CD4-positive, CD25-positive, alpha-beta regulatory T cell (primary cell): ENCODE results near the gene LBX2. TPM values are rescaled to one million over a fixed set of nuclear protein-coding genes. Genes with fewer than 3 reads are reported as not detected.
"Not testable (repeated sequence)": the region's sequence is repeated elsewhere in the genome, so short reads cannot be mapped to it uniquely, and the experiment has no call there.

Source experiments
- ATAC-seq, 2 donors: fragments of 150-1000 bp; cut with Tn5 transposase; one replicate each; pipeline ENCODE4 v1.10.0; 2021; ENCODE audit warnings: low read depth in 2 of 2, moderate number of reproducible peaks in 2 of 2, moderate library complexity in 1 of 2
- DNase-seq, 3 donors: peaks; one replicate each; pipeline versions ENCODE4 v3.0.0 to v3.0.0-alpha.2; 2012 to 2022; ENCODE audit warnings: mixed read lengths in 1 of 3
- H3K27ac ChIP-seq: one replicate; pipeline ENCODE4 v1.7.0; 2013; ENCODE audit warnings: mild to moderate bottlenecking, low read length; ENCODE audit not compliant: insufficient read depth, poor library complexity, severe bottlenecking
- H3K27me3 ChIP-seq: one replicate; pipeline ENCODE4 v1.7.0; 2013; ENCODE audit warnings: low read length; ENCODE audit not compliant: control insufficient read depth, insufficient read depth
- H3K36me3 ChIP-seq: one replicate; pipeline ENCODE4 v1.7.0; 2013; ENCODE audit warnings: mild to moderate bottlenecking, low read length, moderate library complexity; ENCODE audit not compliant: control insufficient read depth, insufficient read depth
- H3K4me1 ChIP-seq: 2 replicates; pipeline ENCODE4 v1.7.0; 2013; ENCODE audit warnings: mild to moderate bottlenecking, low read length; ENCODE audit not compliant: insufficient read depth, control insufficient read depth, poor library complexity, severe bottlenecking
- H3K4me3 ChIP-seq: one replicate; pipeline ENCODE4 v1.7.0; 2013; ENCODE audit warnings: low read depth, mild to moderate bottlenecking, low read length, moderate library complexity
- H3K9me3 ChIP-seq, 2 experiments: 1 replicate in 1 of 2; 2 replicates in 1 of 2; pipeline ENCODE4 v1.7.0; 2013; ENCODE audit warnings: low read length in 2 of 2, mild to moderate bottlenecking in 1 of 2, moderate library complexity in 1 of 2; ENCODE audit not compliant: control insufficient read depth in 2 of 2
- H3K27ac Mint-ChIP-seq, 3 donors: one replicate each; pipeline ENCODE4 v1.8.0; 2020 to 2022; ENCODE audit warnings: mild to moderate bottlenecking in 3 of 3, mixed read lengths in 3 of 3, moderate library complexity in 2 of 3
- H3K27me3 Mint-ChIP-seq: one replicate; pipeline ENCODE4 v1.8.0; 2022; ENCODE audit warnings: mild to moderate bottlenecking, mixed read lengths
- H3K36me3 Mint-ChIP-seq: one replicate; pipeline ENCODE4 v1.8.0; 2020; ENCODE audit warnings: mixed read lengths
- H3K4me1 Mint-ChIP-seq, 4 donors: one replicate each; pipeline ENCODE4 v1.8.0; 2020 to 2022; ENCODE audit warnings: mixed read lengths in 4 of 4, mild to moderate bottlenecking in 1 of 4
- H3K4me3 Mint-ChIP-seq, 4 donors: one replicate each; pipeline ENCODE4 v1.8.0; 2020 to 2022; ENCODE audit warnings: mild to moderate bottlenecking in 4 of 4, mixed read lengths in 4 of 4, moderate library complexity in 3 of 4
- H3K9me3 Mint-ChIP-seq, 7 donors: one replicate each; pipeline ENCODE4 v1.8.0; 2020 to 2022; ENCODE audit warnings: mixed read lengths in 7 of 7, mild to moderate bottlenecking in 3 of 7, moderate library complexity in 2 of 7
- polyA plus RNA-seq, 4 donors: library from polyadenylated mRNA; unstranded; fragments of 300-500 nt; fragmentation: Illumina TruSeq; gene quantifications; one replicate each; pipeline ENCODE4 v1.2.3, GENCODE V29; 2021
- total RNA-seq: library from RNA; stranded (reverse); gene quantifications from one replicate; pipeline ENCODE4 v1.2.3, GENCODE V29; 2022

Gene LBX2
- total and polyA plus RNA-seq, 5 donors from 2014 or later = 0.16 to 0.40 TPM; not detected in 3

GRCh38 chr2:74491648-74492544 lies 7.5 kb downstream of the LBX2 start:
- Mint-ChIP-seq H3K27ac (no peak overlapping the region), H3K4me3 (no peak overlapping the region), H3K4me1 (peaks cover 0 to 7% (median 3%) of the 10 kb centered on the region in 4 donors), H3K9me3 (peaks cover 0 to 2% (median 0%) of the 10 kb centered on the region in 7 donors), H3K36me3 (peaks cover 43% of the 10 kb centered on the region), H3K27me3 (no peaks in the 10 kb centered on the region)
- Histone ChIP-seq H3K27me3 (no peaks in the 10 kb centered on the region), H3K4me1 (no peaks in the 10 kb centered on the region), H3K36me3 (peaks cover 47% of the 10 kb centered on the region), H3K27ac (no peak overlapping the region), H3K4me3 (no peak overlapping the region), H3K9me3 (no peaks in the 10 kb centered on the region)
- ATAC-seq (no peak), DNase-seq (no peak)

GRCh38 chr2:74489906-74490305 lies 9.5 kb downstream of the LBX2 start:
- H3K4me1 ChIP-seq = no peaks in the 10 kb centered on the region
- H3K4me3 Mint-ChIP-seq = no peak overlapping the region
- DNase-seq (no peak), ATAC-seq (no peak)
- H3K4me1 Mint-ChIP-seq = peaks cover 0 to 13% (median 7%) of the 10 kb centered on the region in 4 donors
- H3K27ac Mint-ChIP-seq = no peak overlapping the region
- peaks cover 0 to 2% (median 0%) of the 10 kb centered on the region in 7 donors for H3K9me3 Mint-ChIP-seq
- H3K36me3 Mint-ChIP-seq = peaks cover 42% of the 10 kb centered on the region
- no peaks in the 10 kb centered on the region for H3K27me3 ChIP-seq
- H3K27ac ChIP-seq = no peak overlapping the region
- no peaks in the 10 kb centered on the region for H3K9me3 ChIP-seq
- H3K36me3 ChIP-seq = peaks cover 59% of the 10 kb centered on the region
- H3K27me3 Mint-ChIP-seq = no peaks in the 10 kb centered on the region
- no peak overlapping the region for H3K4me3 ChIP-seq

- peaks cover 0 to 17% (median 7%) of the 10 kb centered on the region in 4 donors for H3K4me1 Mint-ChIP-seq
- no peak for DNase-seq
- H3K4me1 ChIP-seq = no peaks in the 10 kb centered on the region
- H3K9me3 ChIP-seq = no peaks in the 10 kb centered on the region
- no peaks in the 10 kb centered on the region for H3K27me3 Mint-ChIP-seq
- H3K27ac Mint-ChIP-seq = no peak overlapping the region
- peaks cover 0 to 2% (median 0%) of the 10 kb centered on the region in 7 donors for H3K9me3 Mint-ChIP-seq
- H3K27me3 ChIP-seq = no peaks in the 10 kb centered on the region
- no peak for ATAC-seq
- H3K4me3 ChIP-seq = no peak overlapping the region
- H3K27ac ChIP-seq = no peak overlapping the region
- peaks cover 36% of the 10 kb centered on the region for H3K36me3 Mint-ChIP-seq
- H3K36me3 ChIP-seq = peaks cover 60% of the 10 kb centered on the region
- H3K4me3 Mint-ChIP-seq = no peak overlapping the region
Observed at GRCh38 chr2:74488643-74489481, 10.5 kb downstream of the LBX2 start.

- no peak overlapping the region for H3K27ac ChIP-seq
- peaks cover 36% of the 10 kb centered on the region for H3K36me3 ChIP-seq
- H3K36me3 Mint-ChIP-seq = peaks cover 30% of the 10 kb centered on the region
Observed at GRCh38 chr2:74486141-74486540, 13.3 kb downstream of the LBX2 start.

GRCh38 chr2:74483675-74484164 lies 15.7 kb downstream of the LBX2 start:
- ATAC-seq, H3K9me3 ChIP-seq, H3K27me3 Mint-ChIP-seq, H3K9me3 Mint-ChIP-seq, H3K27me3 ChIP-seq, DNase-seq: not testable (repeated sequence)
- H3K4me1 Mint-ChIP-seq = peaks cover 0 to 53% (median 25%) of the 10 kb centered on the region in 4 donors
- H3K4me3 Mint-ChIP-seq = peak overlapping the region; percentile 98 to 100 (median 100)
- Histone ChIP-seq H3K4me1 (peaks cover 22% of the 10 kb centered on the region), H3K36me3 (peaks cover 26% of the 10 kb centered on the region), H3K27ac (peak overlapping the region; percentile 91), H3K4me3 (peak overlapping the region; percentile 94)
- peaks cover 18% of the 10 kb centered on the region for H3K36me3 Mint-ChIP-seq
- peak overlapping the region; percentile 90 to 100 (median 99) for H3K27ac Mint-ChIP-seq

More at GRCh38 chr2:74486141-74486540, 13.3 kb downstream of the LBX2 start:
- Histone ChIP-seq H3K4me1 (peaks cover 15% of the 10 kb centered on the region), H3K4me3 (no peak overlapping the region), H3K9me3 (no peaks in the 10 kb centered on the region), H3K27me3 (no peaks in the 10 kb centered on the region)
- H3K4me3 Mint-ChIP-seq = peak overlapping the region in 1 of 4 donors; percentile 61
- H3K9me3 Mint-ChIP-seq = peaks cover 0 to 2% (median 0%) of the 10 kb centered on the region in 7 donors
- H3K27me3 Mint-ChIP-seq = no peaks in the 10 kb centered on the region
- ATAC-seq = no peak
- peaks cover 0 to 37% (median 19%) of the 10 kb centered on the region in 4 donors for H3K4me1 Mint-ChIP-seq
- no peak for DNase-seq
- H3K27ac Mint-ChIP-seq = no peak overlapping the region

- DNase-seq = peak; percentile 89 to 96 (median 96)
- peaks cover 0 to 53% (median 25%) of the 10 kb centered on the region in 4 donors for H3K4me1 Mint-ChIP-seq
Observed at GRCh38 chr2:74482801-74483674, 16.4 kb downstream of the LBX2 start, which contains the start of the genes CCDC142 and TTC31. Gene CCDC142, minus strand, starts transcription at chr2:74482998. Its CDS starts 161 bp downstream, at chr2:74482837. Gene TTC31, plus strand, starts transcription at chr2:74483081. Its CDS starts 15 bp downstream, at chr2:74483096.

More at GRCh38 chr2:74482801-74483674, 16.4 kb downstream of the LBX2 start, which contains the start of the genes CCDC142 and TTC31:
- peak within 1 kb of the TSS; percentile 90 to 100 (median 99) for H3K27ac Mint-ChIP-seq
- H3K27ac ChIP-seq = peak within 1 kb of the TSS; percentile 91
- peaks cover 22% of the 10 kb centered on the region for H3K4me1 ChIP-seq
- peaks cover 21% of the 10 kb centered on the region for H3K36me3 ChIP-seq
- no peaks in the 10 kb centered on the region for H3K9me3 ChIP-seq
- ATAC-seq = peak; percentile 92 to 94
- H3K27me3 Mint-ChIP-seq = no peaks in the 10 kb centered on the region
- H3K4me3 ChIP-seq = peak within 1 kb of the TSS; percentile 94
- H3K4me3 Mint-ChIP-seq = peak within 1 kb of the TSS; percentile 98 to 100 (median 100)
- no peaks in the 10 kb centered on the region for H3K9me3 Mint-ChIP-seq
- H3K27me3 ChIP-seq = no peaks in the 10 kb centered on the region
- H3K36me3 Mint-ChIP-seq = peaks cover 18% of the 10 kb centered on the region
